Measurements from ENCODE around the gene ZBTB8B.
A peak's percentile ranks its signal among the peaks of the same experiment; 100 is the strongest.
"Not testable (repeated sequence)": the region's sequence is repeated elsewhere in the genome, so short reads cannot be mapped to it uniquely, and the experiment has no call there.

Gene ZBTB8B

GRCh38 chr1:32464716-32465577, at the start of gene ZBTB8B:
TSS of gene ZBTB8B (plus strand) at chr1:32465072. CDS start at chr1:32470625, 5,553 bp downstream.
- peak; percentile 37 for DNase-seq (ENCODE audit: low read depth)
- no peak for TF ChIP-seq CTCF (IDR thresholded peaks at IDR 0.05; ENCODE audit: insufficient read depth, low read depth, low read length, missing control alignments)
- H3K4me3 ChIP-seq (ENCODE audit: low read depth, low read length), result no peak within 1 kb of the TSS; the same call in 1 of the 2 replicates

DNA sequence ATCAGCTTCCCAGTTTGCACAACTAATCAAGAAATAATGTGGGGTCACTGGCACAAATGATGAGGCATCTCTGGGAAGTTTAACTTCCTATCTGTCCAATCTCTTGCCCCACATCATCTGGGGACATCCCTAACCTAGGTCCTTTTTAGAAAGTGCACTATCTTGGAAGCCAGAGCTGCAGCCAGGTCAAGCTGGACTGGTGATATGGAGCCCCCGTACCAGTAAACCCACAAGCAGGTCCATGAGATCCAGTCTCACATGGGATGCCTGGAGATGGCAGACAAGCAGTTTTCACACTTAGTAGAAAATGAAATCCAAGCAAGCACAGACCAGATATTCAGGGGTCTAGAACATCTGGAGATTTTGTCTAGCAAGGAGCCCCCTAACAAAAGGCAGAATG, 43.1 kb upstream of the ZBTB8B start:
- no peak for TF ChIP-seq CTCF (IDR thresholded peaks at IDR 0.05; ENCODE audit: insufficient read depth, low read depth, low read length, missing control alignments)
- H3K4me3 ChIP-seq (ENCODE audit: low read depth, low read length), result no peak overlapping the region
- no peak for DNase-seq (ENCODE audit: low read depth)

- DNase-seq (ENCODE audit: low read depth), result no peak
- H3K4me3 ChIP-seq (ENCODE audit: low read depth, low read length), result no peak overlapping the region
- no peak for TF ChIP-seq CTCF (IDR thresholded peaks at IDR 0.05; ENCODE audit: insufficient read depth, low read depth, low read length, missing control alignments)
These were observed 38.2 kb upstream of the ZBTB8B start for GRCh38 chr1:32426489-32427255.

GRCh38 chr1:32427264-32427963, 37.5 kb upstream of the ZBTB8B start:
- no peak for TF ChIP-seq CTCF (IDR thresholded peaks at IDR 0.05; ENCODE audit: insufficient read depth, low read depth, low read length, missing control alignments)
- no peak overlapping the region for H3K4me3 ChIP-seq (ENCODE audit: low read depth, low read length)
- DNase-seq (ENCODE audit: low read depth), result no peak

- DNase-seq (ENCODE audit: low read depth), result peak; percentile 73
- no peak for TF ChIP-seq CTCF (IDR thresholded peaks at IDR 0.05; ENCODE audit: insufficient read depth, low read depth, low read length, missing control alignments)
- H3K4me3 ChIP-seq (ENCODE audit: low read depth, low read length), result no peak overlapping the region
These were observed 33.0 kb upstream of the ZBTB8B start for GRCh38 chr1:32431736-32432400.

- no peak overlapping the region for H3K4me3 ChIP-seq (ENCODE audit: low read depth, low read length)
- DNase-seq (ENCODE audit: low read depth), result no peak
- no peak for TF ChIP-seq CTCF (IDR thresholded peaks at IDR 0.05; ENCODE audit: insufficient read depth, low read depth, low read length, missing control alignments)
These were observed 26.7 kb upstream of the ZBTB8B start for GRCh38 chr1:32438136-32438535.

DNA sequence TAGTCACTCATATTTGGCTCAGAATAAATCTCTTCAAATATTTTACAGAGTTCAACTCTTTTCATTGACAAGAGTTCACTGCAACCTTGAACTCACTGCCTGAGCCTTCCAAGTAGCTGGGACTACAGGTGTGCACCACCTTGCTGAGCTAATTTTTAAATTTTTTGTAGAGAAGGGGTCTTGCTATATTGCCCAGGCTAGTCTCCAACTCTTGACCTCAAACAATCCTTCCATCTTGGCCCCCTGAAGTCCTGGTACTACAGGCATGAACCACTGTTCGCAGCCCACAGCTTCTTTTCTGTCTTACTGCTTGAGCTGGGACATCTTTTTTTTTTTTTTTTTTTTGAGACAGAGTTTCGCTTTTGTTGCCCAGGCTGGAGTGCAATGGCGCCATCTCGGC, 26.1 kb upstream of the ZBTB8B start:
- not testable (repeated sequence) for H3K4me3 ChIP-seq (ENCODE audit: low read depth, low read length)

GRCh38 chr1:32441467-32441866, 23.4 kb upstream of the ZBTB8B start:
- DNase-seq (ENCODE audit: low read depth); H3K4me3 ChIP-seq (ENCODE audit: low read depth, low read length): not testable (repeated sequence)

More for the DNA sequence above, 26.1 kb upstream of the ZBTB8B start:
- not testable (repeated sequence) for DNase-seq (ENCODE audit: low read depth)

Measured in GM12865 (cell line).